IPS-20b (cell line): Measurements from ENCODE around the gene PLD5.
"Not testable (repeated sequence)": the region's sequence is repeated elsewhere in the genome, so short reads cannot be mapped to it uniquely, and the experiment has no call there.

Source experiments
- H3K27ac ChIP-seq: one replicate; pipeline ENCODE4 v1.5.1; 2013; ENCODE audit warnings: low read length
- H3K27me3 ChIP-seq: 2 replicates; pipeline ENCODE4 v1.6.1; 2013; ENCODE audit warnings: mild to moderate bottlenecking, low read length, inconsistent platforms; ENCODE audit not compliant: insufficient read depth
- H3K36me3 ChIP-seq: 2 replicates; pipeline ENCODE4 v1.6.1; 2013; ENCODE audit warnings: low read depth, mild to moderate bottlenecking, inconsistent platforms, low read length, moderate library complexity; ENCODE audit not compliant: insufficient read depth
- H3K4me1 ChIP-seq: 2 replicates; pipeline ENCODE4 v1.6.1; 2013; ENCODE audit warnings: mild to moderate bottlenecking, control low read depth, inconsistent platforms, low read length, moderate library complexity; ENCODE audit not compliant: insufficient read depth
- H3K4me3 ChIP-seq: 2 replicates; pipeline ENCODE4 v1.5.1; 2013; ENCODE audit warnings: mild to moderate bottlenecking, low read length, inconsistent platforms
- H3K9ac ChIP-seq: 2 replicates; pipeline ENCODE4 v1.6.1; 2013; ENCODE audit warnings: low read depth, mild to moderate bottlenecking, inconsistent platforms, low read length, moderate library complexity
- H3K9me3 ChIP-seq: 2 replicates; pipeline ENCODE4 v1.6.1; 2013; ENCODE audit warnings: mild to moderate bottlenecking, low read depth, low read length, inconsistent platforms; ENCODE audit not compliant: insufficient read depth

The PLD5 gene

DNA sequence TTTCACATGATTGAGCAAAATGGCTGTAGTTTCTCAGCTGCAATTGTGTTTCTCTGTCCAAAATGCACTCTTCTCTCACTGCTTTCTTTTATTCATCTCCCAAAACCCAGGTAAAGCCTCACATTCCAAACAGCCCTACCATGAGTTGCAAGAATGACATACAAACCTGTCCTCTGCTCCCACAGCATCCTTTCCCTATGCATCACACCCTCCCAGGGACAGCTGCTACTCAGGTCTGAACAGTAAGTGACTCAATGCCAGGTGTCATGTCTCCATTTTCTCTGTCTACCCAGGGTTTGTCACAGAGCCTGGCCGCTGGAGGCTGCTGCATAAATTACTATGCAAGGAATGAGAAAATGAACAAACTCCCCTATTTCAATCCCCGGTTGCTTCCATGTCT is 118.5 kb downstream of the PLD5 start:
- Histone ChIP-seq H3K27me3 (no peaks in the 10 kb centered on the region), H3K36me3 (no peaks in the 10 kb centered on the region), H3K9ac (no peak overlapping the region), H3K9me3 (no peaks in the 10 kb centered on the region; the same call in 1 of the 2 replicates), H3K4me1 (no peaks in the 10 kb centered on the region), H3K4me3 (no peak overlapping the region), H3K27ac (no peak overlapping the region)

DNA sequence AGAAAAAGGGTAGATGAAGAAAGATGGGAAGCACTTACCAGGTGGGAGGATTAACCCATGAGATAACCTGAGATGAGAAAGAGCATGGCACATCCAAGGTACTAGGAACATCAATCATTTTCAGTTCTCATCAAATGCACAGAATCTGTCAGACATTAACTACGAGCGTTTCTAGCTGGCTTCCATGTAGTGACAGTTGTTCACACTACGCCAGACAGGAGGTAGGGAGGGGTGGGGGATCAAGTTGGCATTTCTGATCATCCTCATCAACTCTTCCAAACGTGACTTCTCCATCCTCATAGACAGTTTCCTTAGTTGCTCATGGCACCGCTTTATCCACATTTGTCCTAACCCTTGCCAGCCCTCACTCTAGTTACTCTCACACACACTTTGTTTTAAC is 120.2 kb downstream of the PLD5 start:
- H3K27me3 ChIP-seq: no peaks in the 10 kb centered on the region
- H3K4me1 ChIP-seq: no peaks in the 10 kb centered on the region
- H3K4me3 ChIP-seq: no peak overlapping the region
- no peak overlapping the region for H3K27ac ChIP-seq
- no peaks in the 10 kb centered on the region; the same call in 1 of the 2 replicates for H3K9me3 ChIP-seq
- no peaks in the 10 kb centered on the region for H3K36me3 ChIP-seq
- no peak overlapping the region for H3K9ac ChIP-seq

DNA sequence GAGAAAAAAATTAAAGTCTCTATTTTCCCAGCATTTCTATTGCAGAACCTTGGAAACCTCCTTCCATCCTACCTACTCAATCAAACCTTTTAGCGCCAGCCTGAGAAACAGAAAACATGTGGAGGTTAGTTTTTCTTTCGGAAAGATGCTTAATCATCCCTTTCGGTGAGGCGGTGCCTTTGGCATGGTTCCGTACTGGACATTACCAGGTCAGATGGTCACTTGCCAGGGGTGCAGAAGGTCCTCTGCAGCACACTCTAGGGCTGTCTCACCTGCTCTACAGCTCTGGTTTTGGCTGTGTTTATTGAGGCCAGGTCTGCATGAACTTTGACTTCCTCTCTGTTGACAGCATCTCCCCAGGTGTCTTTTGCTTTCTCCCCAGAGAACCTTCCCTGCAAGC is 121.5 kb downstream of the PLD5 start:
- Histone ChIP-seq H3K36me3 (no peaks in the 10 kb centered on the region), H3K27ac (no peak overlapping the region), H3K4me1 (no peaks in the 10 kb centered on the region), H3K9ac (no peak overlapping the region), H3K27me3 (no peaks in the 10 kb centered on the region), H3K4me3 (no peak overlapping the region), H3K9me3 (no peaks in the 10 kb centered on the region)

DNA sequence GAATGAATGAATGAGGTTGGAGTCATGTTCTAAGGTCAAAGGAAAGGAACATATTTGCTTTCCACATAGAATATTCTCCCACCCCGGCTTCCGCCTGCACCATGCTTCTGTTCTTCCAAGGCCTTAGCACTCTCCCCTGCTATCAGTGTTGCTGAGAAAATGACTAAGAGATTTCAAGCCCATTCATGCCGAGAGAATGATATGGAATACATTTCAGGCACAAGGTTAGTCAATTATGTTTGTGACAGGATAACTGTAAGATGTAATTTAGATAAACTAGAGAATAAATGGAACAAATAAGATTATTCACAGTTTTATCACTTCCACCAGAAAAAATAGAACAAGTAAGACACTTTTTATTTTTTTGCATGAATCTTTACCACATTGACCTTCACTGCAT is 122.6 kb downstream of the PLD5 start:
- Histone ChIP-seq H3K36me3 (no peaks in the 10 kb centered on the region), H3K27me3 (no peaks in the 10 kb centered on the region), H3K4me1 (no peaks in the 10 kb centered on the region), H3K4me3 (no peak overlapping the region), H3K27ac (no peak overlapping the region), H3K9me3 (no peaks in the 10 kb centered on the region), H3K9ac (no peak overlapping the region)

DNA sequence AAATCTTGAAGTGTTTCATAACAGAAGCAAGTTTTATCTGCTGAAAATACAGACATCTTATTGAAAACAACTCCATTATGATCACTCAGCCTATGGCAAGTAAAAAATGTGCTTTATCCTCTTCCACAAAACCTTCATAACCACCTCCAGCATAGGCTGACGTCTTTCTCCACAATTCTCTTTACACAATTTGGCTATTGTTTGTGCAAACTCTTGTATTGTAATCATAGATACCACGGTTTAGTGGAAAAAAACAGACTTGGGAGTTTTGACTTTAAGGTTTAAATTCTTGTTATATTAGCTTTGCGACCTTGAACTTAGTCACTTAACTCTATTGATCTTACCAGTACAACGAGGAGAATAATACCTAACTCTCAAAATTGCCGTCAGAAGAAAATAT is 126.1 kb downstream of the PLD5 start:
- Histone ChIP-seq H3K27me3 (no peaks in the 10 kb centered on the region), H3K27ac (no peak overlapping the region), H3K4me1 (no peaks in the 10 kb centered on the region), H3K4me3 (no peak overlapping the region), H3K9ac (no peak overlapping the region), H3K36me3 (no peaks in the 10 kb centered on the region), H3K9me3 (no peaks in the 10 kb centered on the region)

DNA sequence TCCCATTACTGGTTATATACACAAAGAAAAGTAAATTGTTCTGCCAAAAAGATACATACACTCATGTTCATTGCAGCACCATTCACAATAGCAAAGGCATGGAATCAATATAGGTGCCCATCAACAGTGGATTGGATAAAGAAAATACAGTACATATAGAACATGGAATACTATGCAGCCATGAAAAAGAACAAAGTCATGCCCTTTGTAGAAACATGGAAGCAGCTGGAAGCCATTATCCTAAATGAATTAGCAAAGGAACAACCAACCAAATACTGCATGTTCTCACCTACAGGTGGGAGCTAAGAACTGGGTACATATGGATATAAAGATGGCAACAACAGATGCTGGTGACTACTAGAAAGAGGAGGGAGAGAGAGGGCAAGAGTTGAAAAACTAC is 132.6 kb downstream of the PLD5 start:
- no peaks in the 10 kb centered on the region for H3K36me3 ChIP-seq
- no peak overlapping the region for H3K9ac ChIP-seq
- H3K4me1 ChIP-seq: no peaks in the 10 kb centered on the region
- H3K27ac ChIP-seq: no peak overlapping the region
- no peaks in the 10 kb centered on the region for H3K27me3 ChIP-seq
- no peak overlapping the region for H3K4me3 ChIP-seq
- H3K9me3 ChIP-seq: peaks cover 10% of the 10 kb centered on the region; the same call in 1 of the 2 replicates

DNA sequence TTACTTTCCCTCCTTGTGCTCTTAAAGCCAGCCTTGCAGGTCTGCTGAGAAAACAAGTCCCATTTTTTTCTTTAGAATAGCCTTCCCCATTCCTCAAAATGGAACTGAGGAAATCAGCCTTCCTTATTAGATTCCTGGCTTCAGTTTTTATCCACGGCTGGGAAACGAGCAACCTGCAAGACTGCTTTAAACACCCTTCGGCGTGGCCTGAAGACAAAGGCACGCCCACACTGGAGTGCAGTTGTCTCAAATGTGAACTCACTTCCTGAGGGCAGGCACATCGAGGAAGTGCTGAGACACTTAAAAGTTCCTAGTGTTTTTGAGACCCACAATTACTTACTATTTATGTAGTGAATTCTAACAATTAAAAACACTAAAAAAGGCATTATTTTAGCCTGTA is 148.4 kb downstream of the PLD5 start:
- not testable (repeated sequence) for H3K4me1 ChIP-seq, H3K36me3 ChIP-seq, H3K9me3 ChIP-seq, H3K9ac ChIP-seq, H3K27me3 ChIP-seq, H3K4me3 ChIP-seq, H3K27ac ChIP-seq

DNA sequence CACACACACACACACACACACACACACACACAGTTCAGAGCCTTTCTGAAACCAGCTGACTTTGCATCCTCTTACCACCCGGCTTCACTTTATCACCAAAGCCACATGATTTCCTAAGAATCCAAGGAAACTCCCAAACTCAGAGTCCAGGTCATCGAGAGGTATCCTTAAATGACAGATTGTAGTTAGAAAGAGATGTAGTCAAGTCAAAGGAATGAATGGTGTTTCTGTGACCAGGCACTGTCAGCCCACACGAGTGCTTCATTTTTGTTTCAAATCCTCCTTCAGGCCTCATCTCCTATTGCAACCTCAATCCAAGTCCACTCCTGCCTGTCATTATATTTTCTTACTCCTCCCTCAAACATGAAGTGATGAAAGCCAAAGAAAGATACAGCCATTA is 174.1 kb downstream of the PLD5 start:
- not testable (repeated sequence) for H3K4me1 ChIP-seq, H3K9ac ChIP-seq, H3K9me3 ChIP-seq, H3K4me3 ChIP-seq, H3K27ac ChIP-seq, H3K36me3 ChIP-seq, H3K27me3 ChIP-seq

DNA sequence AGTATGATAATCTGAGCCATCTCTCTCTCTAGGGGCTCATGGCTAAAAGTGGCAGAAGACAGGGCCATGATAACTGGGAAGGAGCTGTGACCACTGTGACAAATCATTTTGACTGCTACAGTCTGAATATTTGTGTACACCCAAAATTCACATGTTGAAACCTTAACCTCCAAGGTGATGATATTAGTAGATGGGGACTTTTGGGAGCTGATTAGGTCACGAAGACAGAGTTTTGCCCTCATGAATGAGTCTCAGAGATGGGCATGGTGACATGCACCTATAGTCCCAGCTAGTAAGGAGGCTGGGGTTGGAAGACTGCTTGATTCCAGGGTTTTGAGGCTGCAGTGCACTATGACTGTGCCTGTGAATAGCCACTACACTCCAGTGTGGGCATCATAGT is 174.9 kb downstream of the PLD5 start:
- no peak overlapping the region for H3K9ac ChIP-seq

DNA sequence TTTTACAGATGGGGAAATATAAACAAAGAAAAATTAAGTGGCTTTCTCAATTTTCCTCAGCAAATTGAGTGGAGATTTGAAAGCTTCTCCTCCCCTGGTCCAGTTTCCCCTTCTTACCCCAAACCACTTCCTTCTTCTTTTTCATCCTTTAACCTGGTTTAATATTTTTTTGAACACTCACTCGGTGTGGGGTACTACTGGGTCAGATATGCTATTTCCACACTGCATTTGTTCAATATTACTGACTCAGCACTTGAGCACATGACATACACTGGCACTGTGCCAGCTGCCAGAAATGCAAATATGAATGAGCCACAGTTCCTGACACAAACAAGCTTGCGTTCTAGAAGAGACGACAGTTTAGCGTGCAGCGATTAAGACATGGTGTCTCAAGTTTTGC is 193.6 kb downstream of the PLD5 start:
- H3K9me3 ChIP-seq, H3K4me1 ChIP-seq, H3K36me3 ChIP-seq, H3K27ac ChIP-seq, H3K4me3 ChIP-seq, H3K27me3 ChIP-seq, H3K9ac ChIP-seq: not testable (repeated sequence)

More for the DNA sequence above, 174.9 kb downstream of the PLD5 start:
- Histone ChIP-seq H3K4me3 (no peak overlapping the region), H3K27ac (no peak overlapping the region), H3K27me3 (no peaks in the 10 kb centered on the region), H3K4me1 (no peaks in the 10 kb centered on the region), H3K9me3 (no peaks in the 10 kb centered on the region), H3K36me3 (no peaks in the 10 kb centered on the region)

DNA sequence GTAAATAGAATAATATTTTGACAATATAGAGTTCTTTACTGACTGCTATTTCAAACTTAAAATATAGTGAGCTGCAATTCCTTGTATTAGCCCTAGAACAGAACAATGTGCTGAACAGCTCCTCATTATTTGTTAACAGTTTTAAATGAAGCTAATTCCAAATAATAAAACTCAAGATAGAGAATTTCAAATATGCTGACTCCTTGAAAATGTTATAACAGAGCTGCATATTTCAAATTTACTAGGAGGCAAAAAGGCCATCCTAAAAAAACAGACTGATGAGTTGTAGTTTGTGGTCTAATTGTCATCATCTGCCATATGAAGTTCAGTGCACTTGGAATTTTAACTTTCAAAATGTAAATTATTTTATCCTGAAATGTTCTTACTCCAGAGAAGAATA is 197.1 kb downstream of the PLD5 start:
- not testable (repeated sequence) for H3K4me1 ChIP-seq, H3K4me3 ChIP-seq, H3K27ac ChIP-seq, H3K9me3 ChIP-seq, H3K36me3 ChIP-seq, H3K27me3 ChIP-seq, H3K9ac ChIP-seq

DNA sequence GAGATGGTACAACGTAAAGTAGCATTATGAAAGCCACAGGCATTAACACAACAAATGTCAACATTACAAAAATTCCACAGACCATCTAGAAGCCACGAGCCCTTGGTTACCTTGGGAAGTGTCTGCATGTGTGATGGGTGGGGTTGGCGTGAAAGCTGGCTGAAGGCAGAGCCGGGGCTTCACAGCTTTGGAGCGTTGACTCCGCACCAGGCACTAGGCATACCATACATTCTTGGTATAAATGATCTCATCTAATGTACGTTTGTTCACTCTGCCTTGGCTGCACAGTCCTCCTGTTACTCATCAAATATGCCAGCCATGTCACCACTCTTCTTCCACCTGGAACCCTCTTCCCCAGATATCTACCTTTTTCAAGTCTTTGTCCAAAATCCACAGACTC is 202.5 kb downstream of the PLD5 start:
- H3K9me3 ChIP-seq, H3K4me1 ChIP-seq, H3K27me3 ChIP-seq, H3K36me3 ChIP-seq, H3K27ac ChIP-seq, H3K4me3 ChIP-seq, H3K9ac ChIP-seq: not testable (repeated sequence)

DNA sequence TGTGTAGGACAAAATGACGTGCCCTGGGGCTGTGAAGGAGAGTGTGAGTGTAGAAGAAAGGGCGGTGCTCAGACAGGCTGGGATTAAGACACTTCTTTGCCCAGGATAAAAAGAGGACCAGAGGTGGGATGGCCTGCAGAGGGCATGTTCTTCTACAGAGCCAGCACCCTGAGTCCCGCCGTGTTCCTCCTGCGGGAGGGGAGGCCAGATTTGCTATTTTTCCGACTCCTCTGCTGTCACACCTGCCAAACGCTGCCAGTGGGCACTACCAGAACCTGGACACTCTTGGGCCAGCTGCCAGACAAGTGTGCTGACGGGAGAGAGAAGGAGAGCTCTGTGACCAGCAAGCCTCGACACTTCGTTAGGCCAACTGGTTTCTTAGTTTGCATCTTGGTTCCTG is 206.4 kb downstream of the PLD5 start:
- Histone ChIP-seq H3K27me3 (no peaks in the 10 kb centered on the region), H3K36me3 (no peaks in the 10 kb centered on the region), H3K4me1 (no peaks in the 10 kb centered on the region), H3K9ac (no peak overlapping the region), H3K4me3 (no peak overlapping the region), H3K27ac (no peak overlapping the region), H3K9me3 (no peaks in the 10 kb centered on the region)
